Endothelial cell (in vitro differentiated cells): Measurements from ENCODE around the gene WDR5B. TPM values are rescaled to one million over a fixed set of nuclear protein-coding genes. Genes with fewer than 3 reads are reported as not detected.

Experiments
- DNase-seq: peaks from one replicate; pipeline ENCODE4 v3.0.0; 2021; ENCODE audit warnings: low spot score
- H3K27ac Mint-ChIP-seq: one replicate; pipeline ENCODE4 v1.8.0; 2021; ENCODE audit warnings: mixed read lengths, inconsistent platforms; ENCODE audit not compliant: unreplicated experiment
- H3K27me3 Mint-ChIP-seq: one replicate; pipeline ENCODE4 v1.8.0; 2021; ENCODE audit warnings: mild to moderate bottlenecking, moderate library complexity, mixed read lengths, inconsistent platforms; ENCODE audit not compliant: unreplicated experiment
- H3K36me3 Mint-ChIP-seq: one replicate; pipeline ENCODE4 v1.8.0; 2021; ENCODE audit warnings: mild to moderate bottlenecking, low read depth, mixed read lengths, inconsistent platforms; ENCODE audit not compliant: unreplicated experiment
- H3K4me1 Mint-ChIP-seq: one replicate; pipeline ENCODE4 v1.8.0; 2021; ENCODE audit warnings: mild to moderate bottlenecking, mixed read lengths, inconsistent platforms; ENCODE audit not compliant: unreplicated experiment
- H3K4me3 Mint-ChIP-seq: one replicate; pipeline ENCODE4 v1.8.0; 2021; ENCODE audit warnings: mild to moderate bottlenecking, mixed read lengths, inconsistent platforms; ENCODE audit not compliant: unreplicated experiment
- H3K9me3 Mint-ChIP-seq: one replicate; pipeline ENCODE4 v1.8.0; 2021; ENCODE audit warnings: mixed read lengths, inconsistent platforms; ENCODE audit not compliant: unreplicated experiment
- CTCF ChIP-seq: fragments of 200-600 bp; sonication (generic); IDR thresholded peaks from one replicate; pipeline ENCODE4 v1.5.0; 2021; ENCODE audit warnings: antibody characterized with exemption; ENCODE audit not compliant: unreplicated experiment
- total RNA-seq: library from RNA; stranded (reverse); fragmentation: NEBNext Ultra II Directional; extraction: Animal tissue kit (Norgen Biotek cat#: 25700); gene quantifications from one replicate; pipeline ENCODE4 v1.2.1, GENCODE V29; 2021; ENCODE audit not compliant: unreplicated experiment

The WDR5B gene
- total RNA-seq, 1 donor from 2014 or later, result 3.1 TPM

DNA sequence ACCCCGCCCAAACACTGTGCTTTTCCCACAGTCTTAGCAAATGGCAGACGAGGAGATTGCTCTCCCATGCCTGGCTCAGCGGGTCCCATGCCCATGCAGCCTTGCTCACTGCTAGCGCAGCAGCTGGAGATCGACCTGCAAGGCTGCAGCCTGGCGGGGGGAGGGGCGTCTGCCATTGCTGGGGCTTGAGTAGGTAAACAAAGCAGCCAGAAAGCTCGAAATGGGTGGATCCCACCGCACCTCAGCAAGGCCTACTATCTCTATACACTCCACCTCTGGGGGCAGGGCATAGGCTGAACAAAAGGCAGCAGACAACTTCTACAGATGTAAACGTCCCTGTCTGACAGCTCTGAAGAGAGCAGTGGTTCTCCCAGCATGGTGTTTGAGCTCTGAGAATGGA is 27.2 kb upstream of the WDR5B start:
- Mint-ChIP-seq H3K4me3 (no peak overlapping the region), H3K27ac (peak overlapping the region; percentile 11), H3K36me3 (peaks cover 57% of the 10 kb centered on the region), H3K9me3 (no peaks in the 10 kb centered on the region), H3K27me3 (peaks cover 5% of the 10 kb centered on the region), H3K4me1 (peaks cover 5% of the 10 kb centered on the region)
- no peak for TF ChIP-seq CTCF
- DNase-seq, result no peak

DNA sequence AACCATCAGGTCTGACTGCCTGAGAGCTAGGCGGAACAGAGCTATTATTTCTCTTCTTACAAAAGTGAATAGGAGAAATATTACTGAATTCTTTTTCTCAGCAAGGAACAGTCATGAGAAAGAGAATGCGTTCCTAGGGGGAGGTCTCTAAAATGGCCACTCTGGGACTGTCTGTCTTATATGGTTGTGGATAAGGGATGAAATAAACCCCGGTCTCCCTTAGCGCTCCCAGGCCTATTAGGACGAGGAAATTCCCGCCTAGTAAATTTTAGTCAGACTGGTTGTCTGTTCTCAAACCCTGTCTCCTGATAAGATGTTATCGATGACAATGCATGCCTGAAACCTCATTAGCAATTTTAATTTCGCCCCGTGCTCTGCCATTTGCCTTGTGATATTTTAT is 20.1 kb upstream of the WDR5B start:
- peak overlapping the region; percentile 82 for H3K4me3 Mint-ChIP-seq
- DNase-seq, result no peak
- no peak for TF ChIP-seq CTCF
- H3K27ac Mint-ChIP-seq, result no peak overlapping the region
- H3K36me3 Mint-ChIP-seq, result peaks cover 58% of the 10 kb centered on the region
- H3K9me3 Mint-ChIP-seq, result no peaks in the 10 kb centered on the region
- H3K4me1 Mint-ChIP-seq, result no peaks in the 10 kb centered on the region
- peaks cover 2% of the 10 kb centered on the region for H3K27me3 Mint-ChIP-seq

DNA sequence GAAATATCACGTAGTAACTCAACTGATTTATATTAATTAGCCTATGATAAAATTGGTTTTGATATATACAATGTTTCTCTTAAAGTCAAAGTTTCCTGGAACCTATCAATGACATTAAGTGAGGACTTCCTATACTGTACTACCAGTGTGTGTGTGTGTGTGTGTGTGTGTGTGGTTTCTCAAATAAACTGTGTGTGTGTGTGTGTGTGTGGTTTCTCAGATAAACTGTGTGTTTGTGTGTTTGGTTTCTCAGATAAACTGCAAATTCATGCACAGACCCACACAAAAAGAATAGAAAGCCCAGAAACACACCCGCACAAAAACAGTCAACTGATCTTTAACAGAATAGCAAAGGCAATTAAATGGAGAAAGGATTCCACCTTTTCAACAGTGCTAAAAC is 14.5 kb upstream of the WDR5B start:
- peaks cover 7% of the 10 kb centered on the region for H3K4me1 Mint-ChIP-seq
- peaks cover 2% of the 10 kb centered on the region for H3K27me3 Mint-ChIP-seq
- no peak for TF ChIP-seq CTCF
- DNase-seq, result no peak
- H3K4me3 Mint-ChIP-seq, result no peak overlapping the region
- no peaks in the 10 kb centered on the region for H3K9me3 Mint-ChIP-seq
- H3K36me3 Mint-ChIP-seq, result peaks cover 23% of the 10 kb centered on the region
- H3K27ac Mint-ChIP-seq, result no peak overlapping the region

DNA sequence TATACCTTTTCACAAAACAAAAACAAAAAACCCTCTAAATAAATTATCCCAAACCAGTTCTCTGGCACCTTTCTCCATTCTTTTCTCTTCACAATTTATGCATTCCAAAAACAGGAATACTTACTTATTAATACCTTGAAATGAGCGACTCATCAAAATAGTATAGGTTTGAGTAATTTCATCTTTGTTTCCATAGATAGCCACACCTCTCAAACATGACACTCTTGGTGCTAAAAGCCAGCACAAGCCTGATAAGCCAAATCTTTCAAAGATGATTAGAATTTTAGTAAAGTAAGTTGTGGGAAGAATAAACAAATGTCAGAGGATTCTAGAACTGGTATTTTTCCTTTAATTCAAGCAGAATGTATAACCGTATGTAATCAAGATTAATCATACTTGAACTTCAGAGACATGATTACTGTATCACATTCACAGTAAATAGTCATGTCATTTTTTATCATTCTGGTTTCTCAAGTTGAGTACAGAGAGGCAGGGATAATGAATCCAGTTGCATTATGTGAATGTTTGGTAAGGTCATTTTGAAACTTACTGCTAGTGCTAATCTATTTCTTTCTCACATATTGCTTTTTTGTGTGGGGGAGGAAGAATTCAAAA is 12.1 kb upstream of the WDR5B start:
- no peak for DNase-seq
- TF ChIP-seq CTCF, result no peak
- H3K4me3 Mint-ChIP-seq, result no peak overlapping the region
- H3K27ac Mint-ChIP-seq, result peak overlapping the region; percentile 28
- H3K9me3 Mint-ChIP-seq, result no peaks in the 10 kb centered on the region
- H3K36me3 Mint-ChIP-seq, result peaks cover 12% of the 10 kb centered on the region
- H3K27me3 Mint-ChIP-seq, result no peaks in the 10 kb centered on the region
- peaks cover 7% of the 10 kb centered on the region for H3K4me1 Mint-ChIP-seq

- H3K27ac Mint-ChIP-seq, result no peak overlapping the region
- DNase-seq, result no peak
- peaks cover 5% of the 10 kb centered on the region for H3K4me1 Mint-ChIP-seq
- H3K27me3 Mint-ChIP-seq, result no peaks in the 10 kb centered on the region
- no peak overlapping the region for H3K4me3 Mint-ChIP-seq
- TF ChIP-seq CTCF, result no peak
- H3K9me3 Mint-ChIP-seq, result no peaks in the 10 kb centered on the region
- H3K36me3 Mint-ChIP-seq, result peaks cover 9% of the 10 kb centered on the region
Observed at GRCh38 chr3:122421836-122422235, 6.0 kb upstream of the WDR5B start.
